NCI-H69 (cell line): ENCODE data around the gene MYH6.
A peak's percentile ranks its signal among the peaks of the same experiment; 100 is the strongest.

ENCODE experiments used
- DNase-seq: peaks from one replicate; lab custom pipeline; 2025; lab: John Stamatoyannopoulos, UW

MYH6 gene

GRCh38 chr14:23376482-23377197, 31.4 kb downstream of the MYH6 start, which contains the start of gene CMTM5:
CMTM5 (plus strand) TSS chr14:23377046; CDS start chr14:23377252, 206 bp downstream.
- DNase-seq = peak; percentile 30

GRCh38 chr14:23375527-23376251, 32.4 kb downstream of the MYH6 start:
- no peak for DNase-seq

GRCh38 chr14:23373041-23373440, 35.0 kb downstream of the MYH6 start:
- no peak for DNase-seq

GRCh38 chr14:23372509-23372908, 35.6 kb downstream of the MYH6 start, which contains the start of gene IL25:
IL25 (plus strand) TSS chr14:23372809.
- no peak for DNase-seq

- no peak for DNase-seq
Observed at GRCh38 chr14:23371865-23372264, 36.2 kb downstream of the MYH6 start.

- DNase-seq = no peak
Observed at GRCh38 chr14:23370221-23370620, 37.9 kb downstream of the MYH6 start.

- peak; percentile 65 for DNase-seq
Observed at GRCh38 chr14:23366426-23366921, 41.6 kb downstream of the MYH6 start.

- peak; percentile 58 for DNase-seq
Observed at GRCh38 chr14:23365732-23366425, 42.2 kb downstream of the MYH6 start.

GRCh38 chr14:23365036-23365731, 42.9 kb downstream of the MYH6 start, which contains the start of gene EFS:
EFS (minus strand) TSS chr14:23365172; CDS start chr14:23365025, 147 bp downstream.
- no peak for DNase-seq

GRCh38 chr14:23364164-23365035, 43.7 kb downstream of the MYH6 start:
- no peak for DNase-seq

- no peak for DNase-seq
Observed at GRCh38 chr14:23362200-23362599, 45.9 kb downstream of the MYH6 start.

GRCh38 chr14:23361763-23362162, 46.3 kb downstream of the MYH6 start:
- no peak for DNase-seq

GRCh38 chr14:23361320-23361719, 46.8 kb downstream of the MYH6 start:
- no peak for DNase-seq

GRCh38 chr14:23360496-23360895, 47.6 kb downstream of the MYH6 start:
- peak; percentile 14 for DNase-seq

- DNase-seq = no peak
Observed at GRCh38 chr14:23359722-23360447, 48.2 kb downstream of the MYH6 start.

GRCh38 chr14:23359167-23359626, 48.9 kb downstream of the MYH6 start:
- no peak for DNase-seq

- no peak for DNase-seq
Observed at GRCh38 chr14:23358553-23359166, 49.4 kb downstream of the MYH6 start.

GRCh38 chr14:23358042-23358441, 50.0 kb downstream of the MYH6 start:
- no peak for DNase-seq

- DNase-seq = no peak
Observed at GRCh38 chr14:23357261-23357660, 50.8 kb downstream of the MYH6 start.

GRCh38 chr14:23356662-23357061, 51.4 kb downstream of the MYH6 start:
- DNase-seq = no peak
